GM18499 (cell line): ENCODE measurements around the gene KRTAP9-6.

Experiments
- ATAC-seq: cut with Tn5 transposase; IDR thresholded peaks from one replicate; pipeline ENCODE4 v1.9.1; 2021; ENCODE audit warnings: moderate number of reproducible peaks; ENCODE audit not compliant: insufficient read depth, unreplicated experiment

KRTAP9-6 gene

DNA sequence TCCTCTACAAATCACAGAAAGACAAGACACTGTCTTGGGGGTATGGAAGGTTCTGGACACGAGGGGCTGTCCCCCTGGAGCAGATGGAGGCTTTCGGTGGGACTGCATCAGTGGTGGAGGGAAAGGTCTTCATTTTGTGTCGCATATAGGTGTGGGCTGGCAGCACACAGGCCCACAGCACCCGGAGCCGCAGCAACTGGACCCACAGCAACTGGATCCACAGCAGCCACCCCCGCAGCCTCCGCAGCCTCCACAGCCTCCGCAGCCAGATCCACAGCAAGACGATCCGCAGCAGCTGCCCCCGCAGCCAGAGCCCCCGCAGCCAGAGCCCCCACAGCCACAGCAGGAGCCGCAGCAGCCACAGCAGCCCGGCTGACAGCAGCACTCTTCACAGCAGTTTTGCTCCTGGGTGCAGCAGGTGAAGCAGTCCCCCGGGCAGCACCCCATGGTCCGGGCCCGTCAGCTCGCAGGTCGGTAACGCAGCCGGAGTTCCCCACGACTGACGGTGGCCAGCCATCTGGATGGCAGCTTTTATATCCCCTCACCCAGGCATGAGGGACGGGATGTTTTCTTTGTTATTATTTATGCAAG lies 50.1 kb downstream of the KRTAP9-6 start, which contains the start of gene KRTAP17-1:
KRTAP17-1 (minus strand) TSS at position 507 of the 591 bp plus-strand sequence; CDS start at position 447, 60 bp downstream.
- no peak for ATAC-seq
